ENCODE data around the gene SARDH. TPM values are rescaled to one million over a fixed set of nuclear protein-coding genes. Genes with fewer than 3 reads are reported as not detected.
A peak's percentile ranks its signal among the peaks of the same experiment; 100 is the strongest.

The SARDH gene
- total RNA-seq, 1 donor from 2014 or later, result 1.1 TPM

GRCh38 chr9:133701321-133701980 lies 36.7 kb downstream of the SARDH start:
- peak overlapping the region; percentile 54 for H3K4me3 Mint-ChIP-seq (ENCODE audit: low read depth)
- no peaks in the 10 kb centered on the region for H3K36me3 Mint-ChIP-seq (ENCODE audit: low read depth)
- intact Hi-C loops (cut with micrococcal nuclease), result no loop called here
- H3K9me3 Mint-ChIP-seq, result no peaks in the 10 kb centered on the region
- no peak overlapping the region for H3K27ac Mint-ChIP-seq
- no peak for DNase-seq (ENCODE audit: low spot score)
- peaks cover 16% of the 10 kb centered on the region for H3K27me3 Mint-ChIP-seq (ENCODE audit: low read depth)
- peaks cover 21% of the 10 kb centered on the region for H3K4me1 Mint-ChIP-seq (ENCODE audit: low read depth)

- Mint-ChIP-seq H3K27ac (no peak overlapping the region), H3K4me1 (ENCODE audit: low read depth) (peaks cover 22% of the 10 kb centered on the region)
Observed at GRCh38 chr9:133700819-133701320, 37.3 kb downstream of the SARDH start.

GRCh38 chr9:133699546-133699945 lies 38.6 kb downstream of the SARDH start:
- H3K4me3 Mint-ChIP-seq (ENCODE audit: low read depth), result no peak overlapping the region
- intact Hi-C loops (cut with micrococcal nuclease), result no loop called here
- no peaks in the 10 kb centered on the region for H3K9me3 Mint-ChIP-seq
- DNase-seq (ENCODE audit: low spot score), result no peak
- no peak overlapping the region for H3K27ac Mint-ChIP-seq
- no peaks in the 10 kb centered on the region for H3K36me3 Mint-ChIP-seq (ENCODE audit: low read depth)
- peaks cover 22% of the 10 kb centered on the region for H3K4me1 Mint-ChIP-seq (ENCODE audit: low read depth)
- H3K27me3 Mint-ChIP-seq (ENCODE audit: low read depth), result peaks cover 16% of the 10 kb centered on the region

More at GRCh38 chr9:133700819-133701320, 37.3 kb downstream of the SARDH start:
- Mint-ChIP-seq H3K4me3 (ENCODE audit: low read depth) (no peak overlapping the region), H3K9me3 (no peaks in the 10 kb centered on the region), H3K27me3 (ENCODE audit: low read depth) (peaks cover 15% of the 10 kb centered on the region), H3K36me3 (ENCODE audit: low read depth) (no peaks in the 10 kb centered on the region)
- no peak for DNase-seq (ENCODE audit: low spot score)
- intact Hi-C loops (cut with micrococcal nuclease), result no loop called here

GRCh38 chr9:133696071-133696472 lies 42.1 kb downstream of the SARDH start:
- H3K27me3 Mint-ChIP-seq (ENCODE audit: low read depth), result peaks cover 14% of the 10 kb centered on the region
- no peak overlapping the region for H3K27ac Mint-ChIP-seq
- no peak overlapping the region for H3K4me3 Mint-ChIP-seq (ENCODE audit: low read depth)
- no peak for DNase-seq (ENCODE audit: low spot score)
- no peaks in the 10 kb centered on the region for H3K36me3 Mint-ChIP-seq (ENCODE audit: low read depth)
- intact Hi-C loops (cut with micrococcal nuclease), result no loop called here
- H3K4me1 Mint-ChIP-seq (ENCODE audit: low read depth), result peaks cover 12% of the 10 kb centered on the region
- H3K9me3 Mint-ChIP-seq, result no peaks in the 10 kb centered on the region

- H3K4me1 Mint-ChIP-seq (ENCODE audit: low read depth), result peaks cover 8% of the 10 kb centered on the region
- intact Hi-C loops (cut with micrococcal nuclease), result no loop called here
- H3K27me3 Mint-ChIP-seq (ENCODE audit: low read depth), result peaks cover 14% of the 10 kb centered on the region
- no peak overlapping the region for H3K27ac Mint-ChIP-seq
- H3K9me3 Mint-ChIP-seq, result no peaks in the 10 kb centered on the region
- no peaks in the 10 kb centered on the region for H3K36me3 Mint-ChIP-seq (ENCODE audit: low read depth)
- no peak overlapping the region for H3K4me3 Mint-ChIP-seq (ENCODE audit: low read depth)
- no peak for DNase-seq (ENCODE audit: low spot score)
Observed at GRCh38 chr9:133694686-133695085, 43.5 kb downstream of the SARDH start.

GRCh38 chr9:133693703-133694529 lies 44.2 kb downstream of the SARDH start:
- intact Hi-C loops (cut with micrococcal nuclease), result no loop called here
- Mint-ChIP-seq H3K27ac (no peak overlapping the region), H3K27me3 (ENCODE audit: low read depth) (peaks cover 14% of the 10 kb centered on the region), H3K4me1 (ENCODE audit: low read depth) (peaks cover 8% of the 10 kb centered on the region), H3K36me3 (ENCODE audit: low read depth) (no peaks in the 10 kb centered on the region), H3K4me3 (ENCODE audit: low read depth) (no peak overlapping the region), H3K9me3 (no peaks in the 10 kb centered on the region)
- no peak for DNase-seq (ENCODE audit: low spot score)

- DNase-seq (ENCODE audit: low spot score), result no peak
- Mint-ChIP-seq H3K27ac (no peak overlapping the region), H3K9me3 (no peaks in the 10 kb centered on the region), H3K4me1 (ENCODE audit: low read depth) (peaks cover 4% of the 10 kb centered on the region), H3K36me3 (ENCODE audit: low read depth) (no peaks in the 10 kb centered on the region), H3K27me3 (ENCODE audit: low read depth) (peaks cover 12% of the 10 kb centered on the region), H3K4me3 (ENCODE audit: low read depth) (no peak overlapping the region)
- intact Hi-C loops (cut with micrococcal nuclease), result no loop called here
Observed at GRCh38 chr9:133693116-133693515, 45.0 kb downstream of the SARDH start.

GRCh38 chr9:133692364-133692985 lies 45.7 kb downstream of the SARDH start:
- intact Hi-C loops (cut with micrococcal nuclease), result no loop called here
- DNase-seq (ENCODE audit: low spot score), result no peak
- no peaks in the 10 kb centered on the region for H3K36me3 Mint-ChIP-seq (ENCODE audit: low read depth)
- H3K27ac Mint-ChIP-seq, result no peak overlapping the region
- no peak overlapping the region for H3K4me3 Mint-ChIP-seq (ENCODE audit: low read depth)
- peaks cover 2% of the 10 kb centered on the region for H3K4me1 Mint-ChIP-seq (ENCODE audit: low read depth)
- peaks cover 9% of the 10 kb centered on the region for H3K27me3 Mint-ChIP-seq (ENCODE audit: low read depth)
- H3K9me3 Mint-ChIP-seq, result no peaks in the 10 kb centered on the region

- H3K27ac Mint-ChIP-seq, result no peak overlapping the region
- peaks cover 5% of the 10 kb centered on the region for H3K27me3 Mint-ChIP-seq (ENCODE audit: low read depth)
- H3K36me3 Mint-ChIP-seq (ENCODE audit: low read depth), result no peaks in the 10 kb centered on the region
- no peak for DNase-seq (ENCODE audit: low spot score)
- H3K4me3 Mint-ChIP-seq (ENCODE audit: low read depth), result no peak overlapping the region
- H3K9me3 Mint-ChIP-seq, result no peaks in the 10 kb centered on the region
- intact Hi-C loops (cut with micrococcal nuclease), result no loop called here
- H3K4me1 Mint-ChIP-seq (ENCODE audit: low read depth), result peaks cover 2% of the 10 kb centered on the region
Observed at GRCh38 chr9:133691626-133692363, 46.4 kb downstream of the SARDH start.

GRCh38 chr9:133691191-133691590 lies 47.0 kb downstream of the SARDH start:
- no peak overlapping the region for H3K27ac Mint-ChIP-seq
- H3K4me3 Mint-ChIP-seq (ENCODE audit: low read depth), result no peak overlapping the region
- no peaks in the 10 kb centered on the region for H3K36me3 Mint-ChIP-seq (ENCODE audit: low read depth)
- peaks cover 2% of the 10 kb centered on the region for H3K27me3 Mint-ChIP-seq (ENCODE audit: low read depth)
- intact Hi-C loops (cut with micrococcal nuclease), result no loop called here
- H3K4me1 Mint-ChIP-seq (ENCODE audit: low read depth), result no peaks in the 10 kb centered on the region
- DNase-seq (ENCODE audit: low spot score), result no peak
- no peaks in the 10 kb centered on the region for H3K9me3 Mint-ChIP-seq

- no peak overlapping the region for H3K27ac Mint-ChIP-seq
- intact Hi-C loops (cut with micrococcal nuclease), result no loop called here
Observed at GRCh38 chr9:133690081-133690561, 48.0 kb downstream of the SARDH start.

GRCh38 chr9:133689151-133689763 lies 48.9 kb downstream of the SARDH start:
- intact Hi-C loops (cut with micrococcal nuclease), result no loop called here
- no peak overlapping the region for H3K27ac Mint-ChIP-seq

More at GRCh38 chr9:133690081-133690561, 48.0 kb downstream of the SARDH start:
- Mint-ChIP-seq H3K4me1 (ENCODE audit: low read depth) (no peaks in the 10 kb centered on the region), H3K27me3 (ENCODE audit: low read depth) (no peaks in the 10 kb centered on the region), H3K36me3 (ENCODE audit: low read depth) (no peaks in the 10 kb centered on the region), H3K9me3 (no peaks in the 10 kb centered on the region), H3K4me3 (ENCODE audit: low read depth) (no peak overlapping the region)
- no peak for DNase-seq (ENCODE audit: low spot score)

More at GRCh38 chr9:133689151-133689763, 48.9 kb downstream of the SARDH start:
- Mint-ChIP-seq H3K36me3 (ENCODE audit: low read depth) (no peaks in the 10 kb centered on the region), H3K4me1 (ENCODE audit: low read depth) (peaks cover under 1% of the 10 kb centered on the region), H3K27me3 (ENCODE audit: low read depth) (no peaks in the 10 kb centered on the region), H3K9me3 (no peaks in the 10 kb centered on the region), H3K4me3 (ENCODE audit: low read depth) (no peak overlapping the region)
- DNase-seq (ENCODE audit: low spot score), result no peak

All from activated T-helper 2 cell treated with anti-CD3 and anti-CD28 coated beads, Interferon-gamma antibody, Interleukin-2, Interleukin-4, amounts not matched to agents 10 μg/mL and 5 μg/mL and 100 μg/mL, durations not matched to agents 14 hours and 24 hours and 36 hours (primary cell).